HG03139 (cell line): ENCODE results near the gene PCCA.

Source experiments
- ATAC-seq: cut with Tn5 transposase; IDR thresholded peaks from one replicate; pipeline ENCODE4 v1.9.1; 2021; ENCODE audit not compliant: unreplicated experiment

The PCCA gene

DNA sequence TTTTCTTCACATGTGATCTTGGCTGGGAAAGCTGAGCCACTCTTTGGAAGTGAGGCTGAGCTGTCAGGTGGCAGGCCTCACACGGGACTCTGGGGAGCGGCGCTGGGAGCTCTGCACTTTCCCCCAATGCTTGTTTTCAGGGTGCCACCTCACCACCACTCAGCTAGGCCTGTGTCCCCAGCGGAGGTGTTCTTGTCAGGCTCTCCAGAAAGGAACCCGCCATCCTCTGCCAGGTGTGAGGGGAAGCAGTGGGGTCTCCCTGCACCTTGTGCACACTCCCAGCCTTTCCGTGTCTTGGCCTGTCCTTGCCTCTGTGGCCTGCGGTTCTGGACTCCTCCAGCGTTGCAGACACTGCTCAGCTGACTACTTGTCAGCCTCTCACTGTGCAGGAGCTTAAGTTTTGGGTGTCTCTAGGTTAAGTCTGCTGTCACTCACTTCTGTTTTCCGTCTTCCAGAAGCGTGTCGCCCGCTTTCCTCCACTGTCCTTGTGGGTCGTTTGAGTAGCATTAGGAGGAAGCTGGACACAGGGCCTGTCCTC lies 447.8 kb downstream of the PCCA start:
- ATAC-seq: no peak

DNA sequence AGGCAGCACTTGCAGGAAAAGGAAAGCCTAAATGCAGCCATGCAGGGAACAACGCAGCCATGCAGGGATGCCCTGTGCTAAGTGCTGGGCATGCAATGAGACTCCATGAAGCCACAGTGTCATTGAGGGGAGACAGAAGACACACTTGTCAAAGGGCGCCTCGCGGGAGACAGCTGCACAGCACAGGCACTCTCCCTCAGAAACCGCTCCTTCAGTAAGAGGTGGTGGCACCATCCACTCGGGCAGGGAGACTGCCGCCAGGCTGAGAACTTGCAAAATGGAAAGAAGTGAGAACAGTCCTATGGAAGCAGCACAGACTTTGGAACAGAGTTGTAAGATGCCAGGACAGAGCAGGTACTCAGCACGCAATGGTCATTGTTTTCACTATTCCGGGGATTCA lies 448.6 kb downstream of the PCCA start:
- ATAC-seq: no peak

DNA sequence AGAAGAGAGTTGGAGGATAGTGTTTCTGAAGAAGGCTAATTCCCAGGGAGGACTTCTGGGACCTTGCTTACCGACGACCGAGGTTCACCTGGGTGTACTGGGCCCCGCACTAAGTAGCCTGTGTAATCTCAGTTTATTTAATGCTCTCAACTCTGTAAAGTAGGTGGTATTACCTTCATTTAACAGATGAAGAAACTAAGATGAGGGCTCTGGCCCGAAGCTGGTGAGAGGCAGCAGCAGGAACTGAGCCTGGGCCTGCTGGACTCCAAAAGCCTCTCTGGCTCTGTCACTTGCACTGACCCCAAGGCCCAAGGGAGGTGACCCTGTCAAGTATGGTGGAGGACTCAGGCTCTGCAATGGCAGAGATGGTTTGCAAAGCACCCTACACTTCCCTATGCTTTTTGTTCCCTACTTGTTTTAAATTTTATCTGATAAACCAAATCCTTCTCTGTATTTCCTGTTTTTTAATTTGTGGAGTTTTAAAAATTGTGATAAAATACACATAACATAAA lies 449.1 kb downstream of the PCCA start:
- ATAC-seq: no peak

DNA sequence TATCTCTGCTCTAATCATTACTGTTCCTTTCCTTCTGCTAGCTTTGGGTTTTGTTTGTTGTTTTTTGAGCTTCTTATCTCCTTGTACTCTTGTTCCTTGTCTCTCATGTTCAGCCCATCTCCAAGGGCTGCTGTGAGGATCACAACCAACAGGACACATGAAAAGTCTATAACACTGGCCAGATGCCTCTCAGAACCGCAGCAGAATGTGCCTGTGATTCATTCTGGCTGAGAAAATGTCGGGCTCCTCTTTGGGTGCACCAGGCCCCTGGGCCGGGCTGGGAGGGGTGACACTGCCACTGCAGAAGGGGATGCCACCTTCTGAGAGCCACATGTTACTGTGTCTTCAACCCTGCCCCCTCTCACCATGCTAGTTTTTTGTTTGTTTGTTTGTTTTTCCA lies 451.7 kb downstream of the PCCA start:
- no peak for ATAC-seq

DNA sequence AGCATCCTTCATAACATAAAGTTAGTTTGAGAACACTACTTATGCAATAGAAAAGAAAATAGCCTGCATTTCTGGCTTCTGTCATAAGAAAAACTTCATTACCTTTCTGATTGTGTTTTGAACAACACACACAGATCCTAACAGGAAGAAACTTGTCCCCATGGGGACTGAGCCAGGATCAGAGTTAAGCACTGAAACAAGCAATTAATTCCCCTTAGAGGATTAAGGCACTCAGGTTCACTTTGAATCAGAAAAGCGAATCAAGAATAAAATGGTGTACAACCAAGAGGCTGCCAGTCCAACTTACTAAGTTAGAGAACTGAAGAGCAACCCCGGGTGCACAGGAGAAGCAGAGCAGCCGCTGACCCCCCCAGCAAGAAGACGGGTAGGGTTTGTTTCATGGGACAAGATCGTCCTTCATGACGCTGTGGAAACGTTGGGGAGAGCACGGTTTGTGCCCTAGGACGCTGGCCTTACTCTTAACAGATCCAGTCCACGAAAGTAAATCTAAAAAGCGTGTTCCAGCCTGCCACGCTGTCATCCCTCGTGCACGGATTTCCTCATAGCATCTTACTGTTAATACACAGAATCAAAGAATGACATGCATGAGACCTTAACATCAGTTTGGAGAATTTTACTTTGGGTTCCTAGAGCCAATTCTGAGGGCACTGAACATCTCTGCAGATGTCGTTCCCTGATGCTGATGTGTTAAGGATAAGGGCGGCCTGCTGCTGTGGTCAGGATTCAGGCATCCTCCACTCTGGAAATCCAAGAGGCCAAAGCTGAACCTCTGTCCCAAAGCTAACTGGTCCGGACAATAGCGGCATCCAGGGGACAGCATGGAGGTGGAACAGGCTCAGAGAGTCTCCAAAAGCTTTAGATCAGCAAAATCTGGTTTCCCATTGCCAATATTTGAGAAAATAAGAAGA lies 453.3 kb downstream of the PCCA start:
- ATAC-seq: no peak

DNA sequence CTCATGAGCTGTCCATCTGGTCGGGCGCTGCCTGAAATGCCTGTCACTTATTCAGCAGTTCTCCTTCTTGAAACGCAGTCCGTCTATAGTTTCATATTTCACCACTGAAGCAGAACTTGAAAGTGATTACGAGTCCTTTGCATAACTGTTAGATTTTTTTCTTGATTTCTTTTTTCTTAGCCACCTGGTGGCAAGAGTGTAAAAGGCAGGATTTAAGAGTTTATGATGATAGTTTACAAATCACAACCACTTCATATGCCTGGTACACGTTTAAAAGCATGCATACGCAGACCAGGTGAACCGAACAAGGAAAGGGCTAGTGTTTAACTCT lies 453.9 kb downstream of the PCCA start:
- peak; percentile 91 for ATAC-seq

DNA sequence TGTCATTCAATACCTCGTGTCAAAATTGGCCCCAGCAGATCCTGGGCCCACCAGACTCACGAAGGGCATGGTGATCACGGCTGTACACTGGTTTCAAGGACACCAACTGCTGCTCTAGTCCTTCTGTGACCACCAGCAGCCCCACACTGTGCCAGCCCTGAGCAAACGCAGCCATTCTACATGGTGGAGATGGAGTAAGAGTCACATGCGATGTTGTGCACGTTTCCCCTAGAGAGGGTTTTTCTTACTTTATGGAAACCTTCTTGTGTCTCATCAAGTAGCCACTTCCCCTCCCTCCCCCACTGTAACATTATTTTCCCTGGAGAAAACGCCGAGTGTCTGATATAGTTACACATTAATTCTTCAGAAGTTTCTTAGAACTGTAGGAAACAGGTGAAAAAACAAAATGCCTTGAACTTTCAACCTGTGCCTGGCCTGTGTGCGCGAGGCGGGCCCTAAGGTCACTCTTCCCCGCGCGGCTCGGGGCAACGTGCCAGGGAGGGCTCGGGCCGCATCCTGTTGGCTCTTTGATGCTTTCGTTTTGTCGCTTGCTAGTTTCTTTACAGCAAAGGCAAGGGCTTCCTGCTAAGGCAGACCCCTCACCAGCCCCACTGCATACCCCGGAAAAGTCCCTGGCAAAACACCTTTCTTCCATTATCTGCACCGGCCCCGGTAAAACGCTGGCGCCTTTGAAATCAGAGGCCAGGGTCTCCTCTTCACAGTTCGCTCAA lies 455.1 kb downstream of the PCCA start:
- no peak for ATAC-seq

DNA sequence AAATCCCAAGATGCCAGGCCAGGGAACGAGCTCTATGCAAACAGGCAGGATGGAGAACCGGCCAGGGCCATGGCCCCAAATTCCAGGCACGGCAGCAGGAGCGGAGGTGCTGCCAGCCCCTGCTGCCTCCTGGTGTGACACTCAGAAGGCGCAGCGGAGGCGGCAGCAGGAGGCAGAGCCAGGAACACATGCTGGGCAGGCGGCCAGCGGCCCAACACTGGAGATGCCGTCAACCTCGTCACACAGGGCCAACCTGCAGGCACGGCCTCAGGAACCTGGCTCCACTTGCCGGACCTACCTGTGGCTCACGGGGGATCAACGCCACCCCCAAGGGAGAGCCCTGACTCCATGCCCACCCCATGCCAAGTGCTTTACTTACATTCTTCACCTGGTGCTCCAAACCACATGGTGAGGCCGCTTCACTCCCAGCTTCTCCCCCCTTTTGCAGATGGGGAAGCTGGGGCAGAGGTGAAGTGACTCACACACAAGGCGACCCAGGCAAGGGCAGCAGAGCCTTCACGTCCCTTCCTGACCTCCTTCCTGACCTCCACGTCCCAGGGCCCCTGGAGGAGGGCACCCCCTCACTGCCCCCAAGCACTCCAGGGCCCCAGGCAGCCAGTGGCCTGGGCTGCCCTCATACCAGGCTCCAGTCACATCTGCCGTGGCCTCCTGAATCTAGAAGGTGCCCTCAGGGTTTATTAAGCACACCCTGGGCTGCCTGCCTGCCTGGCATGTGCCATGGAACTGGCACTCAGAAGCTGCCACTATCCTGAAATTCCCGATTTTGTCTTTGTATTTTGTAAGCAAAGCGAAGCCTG lies 456.2 kb downstream of the PCCA start:
- ATAC-seq: no peak

DNA sequence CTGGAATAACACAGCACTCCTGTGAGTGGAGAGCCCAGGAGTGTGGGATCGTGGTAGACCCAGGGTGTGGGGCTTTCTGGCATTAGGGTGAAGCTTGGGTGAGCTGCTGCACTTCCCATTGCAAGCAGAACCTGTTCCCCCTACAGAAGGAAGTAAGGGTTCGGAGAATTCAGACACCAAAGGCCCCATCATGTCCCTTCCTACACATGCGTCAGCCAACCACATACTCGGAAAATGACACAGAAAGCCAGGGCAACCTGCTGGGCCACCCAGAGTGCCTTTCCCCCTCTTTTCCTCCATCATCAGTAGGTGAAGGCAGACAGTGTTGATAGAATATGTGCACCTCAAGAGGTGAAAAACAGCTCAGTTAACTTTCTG lies 456.8 kb downstream of the PCCA start:
- ATAC-seq: no peak

DNA sequence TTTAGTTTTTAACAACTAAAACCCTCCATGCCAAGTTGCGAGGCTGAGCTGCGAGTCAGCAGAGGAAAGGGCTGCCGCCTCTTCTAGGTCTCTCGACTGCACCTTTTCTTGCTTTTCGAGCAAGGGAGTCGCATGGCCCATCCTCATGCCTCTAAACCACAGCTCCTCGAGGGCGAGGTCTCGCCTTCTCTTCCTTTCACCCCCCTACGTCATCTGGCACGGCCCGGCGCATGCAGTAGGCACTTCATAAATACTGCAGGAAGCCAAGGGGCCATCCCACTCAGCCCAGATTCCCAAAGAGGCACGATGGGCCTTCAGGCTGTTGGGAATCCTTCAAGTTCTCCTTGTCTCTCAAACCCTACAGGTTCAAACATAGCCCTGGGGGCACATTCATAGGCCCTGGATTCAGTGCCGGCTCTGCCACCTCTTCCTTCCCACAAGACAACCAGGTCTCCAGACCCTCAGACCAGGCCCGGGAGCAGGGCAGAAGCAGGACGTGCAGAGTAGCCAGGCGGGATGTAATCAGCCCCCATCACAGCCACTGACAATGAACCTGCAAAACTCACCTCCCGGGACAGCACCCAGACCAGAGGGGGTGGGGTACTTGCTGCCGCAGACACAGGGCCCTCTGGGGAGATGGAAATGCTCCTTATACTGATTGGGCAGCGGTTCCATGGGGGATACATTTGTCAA lies 458.0 kb downstream of the PCCA start:
- no peak for ATAC-seq

DNA sequence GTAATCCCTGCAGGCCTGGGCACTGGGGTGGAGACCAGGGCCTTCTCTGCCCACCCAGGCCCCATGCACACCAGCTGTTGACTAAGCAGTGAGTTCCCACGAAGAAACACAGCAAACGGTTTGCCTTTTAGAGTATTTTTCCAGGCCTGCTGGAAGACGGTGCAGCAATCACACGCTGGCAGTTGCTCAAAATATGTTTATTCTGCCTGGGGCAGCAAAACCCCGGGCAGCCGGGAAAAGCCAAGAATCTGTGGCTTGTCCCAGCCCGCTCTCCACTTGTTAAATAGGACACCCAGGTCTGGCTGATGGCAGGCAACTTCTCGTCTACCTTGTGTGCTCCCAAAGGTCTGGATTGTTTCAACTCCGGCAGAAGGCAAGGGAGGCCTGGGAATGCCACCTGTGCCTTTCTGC lies 458.9 kb downstream of the PCCA start:
- ATAC-seq: no peak

DNA sequence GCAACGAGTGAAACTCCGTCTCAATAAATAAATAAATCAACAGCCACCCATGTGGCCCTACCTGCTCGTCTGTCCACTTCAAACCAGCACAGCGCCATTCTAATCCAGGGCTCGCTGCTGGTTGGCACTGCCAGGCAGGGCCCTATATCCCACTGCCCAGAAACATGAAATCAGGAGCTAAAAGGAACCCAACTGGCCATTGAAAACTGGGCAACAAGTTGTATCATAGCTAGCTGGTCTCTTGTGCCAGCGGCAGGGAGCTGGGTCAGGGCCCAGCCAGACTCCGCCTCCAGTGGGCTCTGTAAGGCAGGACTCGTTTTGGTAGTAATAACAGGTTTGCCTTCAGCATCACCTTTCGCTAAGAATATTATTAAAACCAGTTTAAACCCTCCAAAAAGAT lies 460.4 kb downstream of the PCCA start:
- ATAC-seq: no peak

DNA sequence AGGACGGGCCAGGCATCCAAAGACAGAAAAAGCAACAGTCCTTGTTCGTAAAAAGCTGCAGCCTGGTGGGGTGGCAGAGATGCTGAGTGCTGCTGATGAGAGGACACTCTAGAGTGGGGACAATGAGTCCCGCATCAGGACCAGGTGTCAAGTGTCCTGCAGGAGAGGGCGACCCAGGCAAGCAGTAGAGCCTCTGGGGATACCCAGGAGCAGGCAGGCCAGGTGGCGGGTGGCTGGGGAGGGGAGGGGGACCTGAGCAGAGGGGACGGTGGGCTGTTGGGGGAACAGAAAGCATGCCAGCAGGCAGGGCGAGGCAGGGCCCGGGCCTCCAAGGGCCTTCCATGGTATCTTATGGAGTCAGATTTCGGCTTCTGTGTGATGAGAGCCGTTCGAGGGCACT lies 463.9 kb downstream of the PCCA start:
- ATAC-seq: no peak

DNA sequence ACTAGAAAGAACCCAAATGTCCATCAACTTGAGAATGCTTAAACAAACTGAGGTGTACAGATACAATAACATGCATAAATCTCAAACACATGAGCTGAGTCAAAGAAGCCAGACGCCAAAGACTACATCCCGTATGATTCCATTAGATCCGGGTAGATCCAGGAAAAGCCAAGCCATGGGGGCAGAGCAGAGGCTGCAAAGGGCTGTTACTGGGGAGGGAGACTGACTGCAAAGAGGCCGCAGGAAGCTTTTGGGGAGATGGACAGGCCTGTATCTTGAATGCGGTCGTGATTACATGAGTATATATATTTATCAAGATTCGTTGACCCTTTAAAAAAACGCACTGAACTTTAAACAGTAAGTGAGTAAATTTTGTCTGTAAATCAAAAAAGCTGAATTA lies 471.0 kb downstream of the PCCA start:
- ATAC-seq: no peak

DNA sequence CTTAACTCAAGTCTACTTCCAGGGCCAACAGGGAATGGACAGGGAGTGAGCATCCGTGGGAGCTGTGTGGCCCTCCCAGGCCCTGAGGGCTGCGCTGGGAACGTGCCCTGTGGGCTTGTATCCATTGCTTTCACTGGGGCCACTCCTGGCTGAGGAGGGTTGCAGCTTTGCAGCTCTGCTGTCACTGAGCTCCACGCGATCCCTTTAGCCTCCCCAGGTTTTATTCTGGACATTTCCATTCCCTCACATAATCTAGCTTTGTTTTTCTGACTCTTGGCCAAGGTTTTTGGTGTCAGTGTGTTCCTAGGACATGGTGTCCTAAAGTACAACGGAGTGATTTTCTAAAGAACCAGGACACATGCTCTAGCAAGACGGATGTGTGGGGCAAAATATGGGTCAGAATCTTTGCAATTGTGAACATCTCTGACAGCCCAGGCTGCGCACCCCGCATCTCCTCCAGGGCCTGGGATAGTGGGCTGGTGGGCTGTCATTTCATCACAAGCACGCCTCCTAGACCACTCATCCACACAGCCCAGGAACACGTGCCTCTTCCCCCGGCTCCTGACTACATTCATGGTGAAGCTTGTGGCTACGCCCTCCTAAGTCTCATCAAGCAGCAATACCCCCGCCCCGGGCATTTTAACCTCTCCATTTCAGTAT lies 471.7 kb downstream of the PCCA start:
- no peak for ATAC-seq

DNA sequence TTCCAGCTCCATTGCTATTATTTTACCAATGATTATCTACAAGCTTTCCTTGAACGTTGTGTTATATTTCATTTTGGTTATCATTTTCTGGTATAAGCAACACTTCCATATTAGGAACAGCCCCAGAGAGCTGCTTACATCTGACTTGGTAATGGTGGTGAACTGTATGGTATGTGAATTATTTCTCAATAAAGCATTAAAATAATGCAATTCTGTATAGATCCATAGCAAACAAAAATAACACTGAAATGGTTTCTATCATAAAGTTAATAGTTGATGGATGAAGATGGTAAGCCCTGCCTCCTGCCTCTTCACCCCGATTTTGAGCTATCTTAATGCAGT lies 472.2 kb downstream of the PCCA start:
- no peak for ATAC-seq

DNA sequence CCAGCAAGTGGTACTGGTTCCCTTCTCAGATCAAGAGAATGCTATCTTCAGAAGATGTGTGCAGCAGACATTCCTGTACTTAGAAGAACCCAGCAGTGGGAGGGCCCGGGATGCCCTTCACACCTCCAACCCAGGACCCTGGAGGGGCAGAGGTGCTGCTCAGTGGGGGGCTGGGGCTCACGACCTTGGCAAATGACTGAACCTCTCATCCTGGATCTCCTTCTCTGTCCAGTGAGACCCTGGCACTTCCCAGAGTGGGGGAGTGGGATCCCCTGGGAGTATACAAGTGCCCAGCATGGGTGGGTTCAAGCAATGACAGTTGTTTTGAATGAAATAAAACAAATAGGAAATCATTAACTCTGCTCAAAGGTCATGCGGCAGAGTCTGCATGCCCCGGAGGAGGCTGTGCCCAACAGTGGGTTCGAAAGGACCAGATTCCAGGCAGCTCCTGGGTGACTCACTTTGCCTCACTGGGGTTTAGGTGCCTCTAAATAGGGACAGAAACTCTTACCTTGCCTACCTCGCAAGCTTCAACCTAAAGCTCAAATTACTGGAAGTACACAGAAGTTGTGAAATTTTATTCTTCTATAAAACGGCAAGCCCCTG lies 472.8 kb downstream of the PCCA start:
- no peak for ATAC-seq

DNA sequence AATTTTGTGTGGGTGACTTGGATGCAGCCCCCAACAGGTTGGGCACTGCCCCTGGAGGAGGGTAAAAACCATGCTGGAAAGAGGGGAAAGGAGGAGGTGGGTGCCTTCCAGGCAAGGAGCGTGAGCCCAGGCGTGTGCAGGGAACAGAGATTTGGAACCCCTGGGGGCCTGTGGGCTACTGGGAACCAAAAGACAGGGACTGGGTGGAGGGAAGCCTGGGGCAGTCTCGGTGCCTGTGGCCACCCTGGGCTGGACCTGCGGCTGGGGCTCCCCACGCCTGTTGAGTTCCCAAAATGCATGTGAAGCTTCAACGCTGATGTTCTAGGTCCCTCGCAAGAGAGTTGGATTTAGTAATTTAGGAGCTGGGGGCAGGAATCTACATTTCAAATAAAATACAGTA lies 474.9 kb downstream of the PCCA start:
- no peak for ATAC-seq

DNA sequence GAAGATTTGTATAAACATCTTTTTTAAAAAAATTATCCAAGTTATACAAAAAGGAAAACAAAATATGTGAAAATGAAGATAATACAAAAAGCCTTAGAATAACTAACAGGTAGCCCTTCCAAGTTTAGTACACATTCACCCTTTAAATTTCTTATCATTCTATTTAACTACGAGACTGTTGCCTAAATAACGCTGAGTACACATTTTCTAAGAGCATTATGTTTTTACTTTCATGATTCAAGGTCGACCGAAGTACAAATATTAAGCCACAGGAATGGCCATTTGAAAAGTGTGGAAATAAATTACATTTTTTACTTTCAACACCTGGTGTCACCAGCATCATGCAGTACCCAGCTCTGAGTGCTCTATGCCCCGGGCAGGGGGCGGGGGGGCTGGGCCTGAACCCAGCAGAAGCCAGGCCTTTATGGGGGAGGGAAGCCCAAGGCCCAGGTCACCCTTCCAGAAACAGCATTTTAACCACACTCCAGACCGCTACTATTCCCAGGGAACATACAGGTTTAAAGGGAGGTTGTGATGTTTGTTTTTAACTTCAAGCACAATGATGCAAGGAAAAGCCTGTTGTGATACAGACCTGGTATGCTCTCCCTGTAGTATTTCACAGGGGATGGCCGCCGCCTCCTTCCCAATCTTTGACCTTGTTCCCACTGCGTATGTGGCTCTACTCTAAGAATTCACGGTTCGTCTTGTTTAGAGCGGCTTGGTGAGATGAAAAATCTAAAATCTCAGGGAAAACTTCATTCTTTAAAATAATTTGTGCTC lies 475.7 kb downstream of the PCCA start:
- no peak for ATAC-seq
